ENCODE data around the gene TACC2. TPM values are rescaled to one million over a fixed set of nuclear protein-coding genes. Genes with fewer than 3 reads are reported as not detected.

TACC2 gene
- total and polyA plus RNA-seq, 2 donors (not counting 1 experiment from before 2014, with no cell fraction given) = not detected

- POLR2A ChIA-PET = no interaction called here
- H3K4me1 Mint-ChIP-seq = no peaks in the 10 kb centered on the region
- H3K4me3 Mint-ChIP-seq = no peak overlapping the region
- intact Hi-C loops (cut with micrococcal nuclease) = no loop called here
- Histone ChIP-seq H2AFZ (ENCODE audit: insufficient read depth, low read depth, low read length, poor library complexity, severe bottlenecking) (no peak overlapping the region), H3K27ac (ENCODE audit: low read length in 2 of 2) (no peak overlapping the region), H3K9me3 (ENCODE audit: control extremely low read depth in 1 of 3, control insufficient read depth in 2 of 3, insufficient read depth in 1 of 3, low read length in 2 of 3) (peaks cover 0 to 5% (median 0%) of the 10 kb centered on the region in 3 donors), H3K36me3 (replicated peaks in 1 of 2; ENCODE audit: control extremely low read depth in 1 of 2, control insufficient read depth in 1 of 2, extremely low read depth in 1 of 2, insufficient read depth in 2 of 2, low read length in 1 of 2) (no peaks in the 10 kb centered on the region), H3K79me2 (ENCODE audit: control insufficient read depth, insufficient read depth, low read length) (no peaks in the 10 kb centered on the region), H3K4me3 (ENCODE audit: control extremely low read depth in 1 of 5, extremely low read depth in 1 of 5, insufficient read depth in 1 of 5, low read depth in 2 of 5, low read length in 4 of 5) (no peak overlapping the region), H3K9ac (ENCODE audit: low read length) (no peak overlapping the region), H3K27me3 (replicated peaks in 1 of 4; ENCODE audit: control extremely low read depth in 1 of 4, control insufficient read depth in 3 of 4, insufficient read depth in 4 of 4, low read length in 3 of 4) (no peaks in the 10 kb centered on the region), H4K20me1 (ENCODE audit: control insufficient read depth, insufficient read depth, low read length, poor library complexity, severe bottlenecking) (no peaks in the 10 kb centered on the region), H3K4me2 (replicated peaks; ENCODE audit: low read depth, low read length, poor library complexity, severe bottlenecking) (no peak overlapping the region), H3K4me1 (ENCODE audit: control insufficient read depth in 2 of 2, insufficient read depth in 2 of 2, low read length in 2 of 2) (no peaks in the 10 kb centered on the region)
- H3K27me3 Mint-ChIP-seq = peaks cover 12% of the 10 kb centered on the region
- no peak overlapping the region for H3K27ac Mint-ChIP-seq
- CTCF ChIA-PET = interaction anchor here (1.2 kb wide), 1 partner anchor 10 kb away, joined by 3 read pairs; no protein-coding TSS in a partner anchor
- DNase-seq (no peak), ATAC-seq (ENCODE audit: low read depth) (no peak)
- TF ChIP-seq CTCF (IDR thresholded peaks at IDR 0.05) = no peak
- no peak for TF ChIP-seq EZH2 (IDR thresholded peaks at IDR 0.05; ENCODE audit: borderline replicate concordance, insufficient read depth, low read depth, low read length, poor library complexity, severe bottlenecking)
- peaks cover 9% of the 10 kb centered on the region for H3K9me3 Mint-ChIP-seq (ENCODE audit: insufficient read depth)
- WGBS (ENCODE audit: insufficient coverage) = 79% methylated on average over 37 of the region's 41 CpGs
These were observed 160.9 kb downstream of the TACC2 start for GRCh38 chr10:122149561-122150505.

GRCh38 chr10:122151121-122151694, 162.2 kb downstream of the TACC2 start:
- ChIA-PET POLR2A (no interaction called here), CTCF (interaction anchor here (1.2 kb wide), 1 partner anchor 11 kb away, joined by 3 read pairs; no protein-coding TSS in a partner anchor)
- 85% methylated on average over 5 of the region's 5 CpGs for WGBS (ENCODE audit: insufficient coverage)
- no peaks in the 10 kb centered on the region for H4K20me1 ChIP-seq (ENCODE audit: control insufficient read depth, insufficient read depth, low read length, poor library complexity, severe bottlenecking)
- no peaks in the 10 kb centered on the region for H3K9me3 ChIP-seq (ENCODE audit: control extremely low read depth in 1 of 3, control insufficient read depth in 2 of 3, insufficient read depth in 1 of 3, low read length in 2 of 3)
- H3K4me1 ChIP-seq (ENCODE audit: control insufficient read depth in 2 of 2, insufficient read depth in 2 of 2, low read length in 2 of 2) = no peaks in the 10 kb centered on the region
- H3K27ac Mint-ChIP-seq = no peak overlapping the region
- no peak for TF ChIP-seq EZH2 (IDR thresholded peaks at IDR 0.05; ENCODE audit: borderline replicate concordance, insufficient read depth, low read depth, low read length, poor library complexity, severe bottlenecking)
- H3K4me2 ChIP-seq (replicated peaks; ENCODE audit: low read depth, low read length, poor library complexity, severe bottlenecking) = no peak overlapping the region
- H3K27me3 Mint-ChIP-seq = peaks cover 12% of the 10 kb centered on the region
- no peak overlapping the region for H3K27ac ChIP-seq (ENCODE audit: low read length in 2 of 2)
- H3K4me3 ChIP-seq (ENCODE audit: control extremely low read depth in 1 of 5, extremely low read depth in 1 of 5, insufficient read depth in 1 of 5, low read depth in 2 of 5, low read length in 4 of 5) = no peak overlapping the region
- no peaks in the 10 kb centered on the region for H3K79me2 ChIP-seq (ENCODE audit: control insufficient read depth, insufficient read depth, low read length)
- H3K36me3 ChIP-seq (replicated peaks in 1 of 2; ENCODE audit: control extremely low read depth in 1 of 2, control insufficient read depth in 1 of 2, extremely low read depth in 1 of 2, insufficient read depth in 2 of 2, low read length in 1 of 2) = no peaks in the 10 kb centered on the region
- ATAC-seq (ENCODE audit: low read depth) = no peak
- peaks cover 4% of the 10 kb centered on the region for H3K9me3 Mint-ChIP-seq (ENCODE audit: insufficient read depth)
- H3K27me3 ChIP-seq (replicated peaks in 1 of 4; ENCODE audit: control extremely low read depth in 1 of 4, control insufficient read depth in 3 of 4, insufficient read depth in 4 of 4, low read length in 3 of 4) = no peaks in the 10 kb centered on the region
- no peaks in the 10 kb centered on the region for H3K4me1 Mint-ChIP-seq
- no peak for DNase-seq
- H3K9ac ChIP-seq (ENCODE audit: low read length) = no peak overlapping the region
- H2AFZ ChIP-seq (ENCODE audit: insufficient read depth, low read depth, low read length, poor library complexity, severe bottlenecking) = no peak overlapping the region
- H3K4me3 Mint-ChIP-seq = no peak overlapping the region
- intact Hi-C loops (cut with micrococcal nuclease) = no loop called here

Measured in B cell (primary cell).